ENCODE results near the gene NAV2. TPM values are rescaled to one million over a fixed set of nuclear protein-coding genes. Genes with fewer than 3 reads are reported as not detected.

Gene NAV2
- polyA plus RNA-seq, 1 donor (not counting 4 experiments of a cell fraction or from before 2014, with no cell fraction given): 4.0 TPM

- H3K36me3 ChIP-seq (ENCODE audit: control insufficient read depth in 2 of 2, extremely low read depth in 1 of 2, insufficient read depth in 2 of 2, low read length in 2 of 2): no peaks in the 10 kb centered on the region
- no peaks in the 10 kb centered on the region for H3K4me1 ChIP-seq (ENCODE audit: control insufficient read depth, extremely low read depth, insufficient read depth, low read length)
- no peaks in the 10 kb centered on the region for H3K79me2 ChIP-seq (ENCODE audit: control insufficient read depth, insufficient read depth, low read length)
- H3K4me2 ChIP-seq (ENCODE audit: control insufficient read depth, extremely low read depth, insufficient read depth, low read depth, low read length): no peak overlapping the region
- no peaks in the 10 kb centered on the region for H3K9me1 ChIP-seq (ENCODE audit: control insufficient read depth, extremely low read depth, insufficient read depth, low read length)
- dilution Hi-C loops (cut with MboI; ENCODE audit: extremely low pct_ligation_motif_present, low sequenced_read_pairs): no loop called here
- no peak overlapping the region for H3K4me3 ChIP-seq (ENCODE audit: control insufficient read depth in 2 of 3, extremely low read depth in 1 of 3, insufficient read depth in 2 of 3, low read depth in 1 of 3, low read length in 3 of 3)
- H3K9ac ChIP-seq (ENCODE audit: control insufficient read depth, extremely low read depth, insufficient read depth, low read length): no peak overlapping the region
- DNase-seq (ENCODE audit: low read depth, low spot score): no peak
- no peaks in the 10 kb centered on the region for H4K20me1 ChIP-seq (ENCODE audit: control insufficient read depth, extremely low read depth, insufficient read depth, low read length)
- H3K27ac ChIP-seq (ENCODE audit: control insufficient read depth, insufficient read depth, low read length): no peak overlapping the region
- H2AFZ ChIP-seq (ENCODE audit: control insufficient read depth, low read length): no peak overlapping the region
- H3K9me3 ChIP-seq (ENCODE audit: control insufficient read depth, low read depth, low read length): no peaks in the 10 kb centered on the region
- TF ChIP-seq EZH2 (IDR thresholded peaks at IDR 0.05; ENCODE audit: low read length): no peak
- no peak for TF ChIP-seq CTCF (optimal IDR thresholded peaks at IDR 0.05 in 1 of 3, IDR thresholded peaks at IDR 0.05 in 1 of 3, conservative IDR thresholded peaks at IDR 0.05 in 1 of 3; ENCODE audit: extremely low read depth in 1 of 3, insufficient read depth in 2 of 3, low read length in 3 of 3)
- FAIRE-seq: no peak
- peaks cover 2% of the 10 kb centered on the region for H3K27me3 ChIP-seq (ENCODE audit: control insufficient read depth, extremely low read depth, insufficient read depth, low read length)
Observed at GRCh38 chr11:19812710-19813109, 100.1 kb downstream of the NAV2 start.

- Histone ChIP-seq H3K9ac (ENCODE audit: control insufficient read depth, extremely low read depth, insufficient read depth, low read length) (no peak overlapping the region), H3K9me1 (ENCODE audit: control insufficient read depth, extremely low read depth, insufficient read depth, low read length) (no peaks in the 10 kb centered on the region), H3K4me2 (ENCODE audit: control insufficient read depth, extremely low read depth, insufficient read depth, low read depth, low read length) (no peak overlapping the region), H3K4me1 (ENCODE audit: control insufficient read depth, extremely low read depth, insufficient read depth, low read length) (no peaks in the 10 kb centered on the region), H3K27ac (ENCODE audit: control insufficient read depth, insufficient read depth, low read length) (no peak overlapping the region), H2AFZ (ENCODE audit: control insufficient read depth, low read length) (no peak overlapping the region), H3K27me3 (ENCODE audit: control insufficient read depth, extremely low read depth, insufficient read depth, low read length) (peaks cover 2% of the 10 kb centered on the region), H3K36me3 (ENCODE audit: control insufficient read depth in 2 of 2, extremely low read depth in 1 of 2, insufficient read depth in 2 of 2, low read length in 2 of 2) (no peaks in the 10 kb centered on the region), H3K9me3 (ENCODE audit: control insufficient read depth, low read depth, low read length) (no peaks in the 10 kb centered on the region), H3K79me2 (ENCODE audit: control insufficient read depth, insufficient read depth, low read length) (no peaks in the 10 kb centered on the region), H4K20me1 (ENCODE audit: control insufficient read depth, extremely low read depth, insufficient read depth, low read length) (no peaks in the 10 kb centered on the region), H3K4me3 (ENCODE audit: control insufficient read depth in 2 of 3, extremely low read depth in 1 of 3, insufficient read depth in 2 of 3, low read depth in 1 of 3, low read length in 3 of 3) (no peak overlapping the region)
- DNase-seq (ENCODE audit: low read depth, low spot score): no peak
- TF ChIP-seq CTCF (optimal IDR thresholded peaks at IDR 0.05 in 1 of 3, IDR thresholded peaks at IDR 0.05 in 1 of 3, conservative IDR thresholded peaks at IDR 0.05 in 1 of 3; ENCODE audit: extremely low read depth in 1 of 3, insufficient read depth in 2 of 3, low read length in 3 of 3) (no peak), EZH2 (IDR thresholded peaks at IDR 0.05; ENCODE audit: low read length) (no peak)
- FAIRE-seq: no peak
- dilution Hi-C loops (cut with MboI; ENCODE audit: extremely low pct_ligation_motif_present, low sequenced_read_pairs): no loop called here
Observed at GRCh38 chr11:19813158-19813879, 100.7 kb downstream of the NAV2 start.
